ENCODE results near the gene ZNF415.
"Not testable (repeated sequence)": the region's sequence is repeated elsewhere in the genome, so short reads cannot be mapped to it uniquely, and the experiment has no call there.

ZNF415 gene

DNA sequence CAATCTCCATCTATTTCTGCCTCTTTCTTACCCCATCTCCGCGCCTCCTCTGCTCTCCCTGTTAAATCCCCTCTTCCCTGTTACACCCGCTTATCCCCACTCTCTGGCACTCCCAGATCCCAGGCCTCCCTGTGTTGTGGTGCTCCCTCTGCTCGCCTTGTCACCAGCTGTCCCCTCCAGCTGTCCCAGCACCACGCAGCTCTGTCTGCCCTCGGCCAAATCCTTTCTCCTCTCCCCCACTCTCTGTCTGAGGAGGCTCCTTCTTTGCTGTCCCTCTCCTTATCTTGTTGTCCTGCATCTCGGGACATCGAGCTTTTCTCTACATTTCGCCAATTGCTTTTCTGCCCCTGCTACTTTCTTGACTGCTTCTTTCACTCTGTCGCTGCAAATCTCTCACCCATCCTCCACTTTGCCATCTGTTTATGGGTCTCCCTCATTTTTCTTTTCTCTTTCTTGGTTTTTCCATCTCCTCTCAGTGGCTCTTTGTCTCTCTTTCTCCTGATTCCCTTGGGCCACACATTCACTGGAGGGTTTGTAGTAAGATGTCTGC lies 30.4 kb downstream of the ZNF415 start:
- DNase-seq, result no peak

GRCh38 chr19:53101518-53101917 lies 31.2 kb downstream of the ZNF415 start:
- no peak for DNase-seq

GRCh38 chr19:53098570-53098969 lies 34.1 kb downstream of the ZNF415 start:
- DNase-seq, result not testable (repeated sequence)

- not testable (repeated sequence) for DNase-seq
Measured at GRCh38 chr19:53096982-53097690, 35.6 kb downstream of the ZNF415 start.

DNA sequence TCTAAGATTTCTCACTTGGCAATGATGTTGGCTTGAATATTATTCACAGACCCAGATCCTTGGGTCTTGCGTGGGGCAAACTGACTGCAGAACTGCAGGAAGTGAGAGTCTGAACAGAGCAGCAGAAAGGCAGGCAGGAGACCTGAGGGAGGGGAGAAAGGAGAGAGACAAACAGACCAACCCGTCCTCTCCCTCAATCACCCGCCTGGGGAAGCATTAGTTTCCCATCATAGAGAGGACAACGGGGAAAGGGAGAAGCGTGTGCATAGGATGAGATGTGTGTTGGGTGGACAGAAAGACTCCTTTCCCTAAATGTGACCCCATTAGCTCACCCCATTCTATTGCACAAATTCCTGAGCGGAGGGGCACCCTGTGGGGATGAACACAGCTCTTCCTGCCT lies 36.1 kb downstream of the ZNF415 start:
- not testable (repeated sequence) for DNase-seq

DNA sequence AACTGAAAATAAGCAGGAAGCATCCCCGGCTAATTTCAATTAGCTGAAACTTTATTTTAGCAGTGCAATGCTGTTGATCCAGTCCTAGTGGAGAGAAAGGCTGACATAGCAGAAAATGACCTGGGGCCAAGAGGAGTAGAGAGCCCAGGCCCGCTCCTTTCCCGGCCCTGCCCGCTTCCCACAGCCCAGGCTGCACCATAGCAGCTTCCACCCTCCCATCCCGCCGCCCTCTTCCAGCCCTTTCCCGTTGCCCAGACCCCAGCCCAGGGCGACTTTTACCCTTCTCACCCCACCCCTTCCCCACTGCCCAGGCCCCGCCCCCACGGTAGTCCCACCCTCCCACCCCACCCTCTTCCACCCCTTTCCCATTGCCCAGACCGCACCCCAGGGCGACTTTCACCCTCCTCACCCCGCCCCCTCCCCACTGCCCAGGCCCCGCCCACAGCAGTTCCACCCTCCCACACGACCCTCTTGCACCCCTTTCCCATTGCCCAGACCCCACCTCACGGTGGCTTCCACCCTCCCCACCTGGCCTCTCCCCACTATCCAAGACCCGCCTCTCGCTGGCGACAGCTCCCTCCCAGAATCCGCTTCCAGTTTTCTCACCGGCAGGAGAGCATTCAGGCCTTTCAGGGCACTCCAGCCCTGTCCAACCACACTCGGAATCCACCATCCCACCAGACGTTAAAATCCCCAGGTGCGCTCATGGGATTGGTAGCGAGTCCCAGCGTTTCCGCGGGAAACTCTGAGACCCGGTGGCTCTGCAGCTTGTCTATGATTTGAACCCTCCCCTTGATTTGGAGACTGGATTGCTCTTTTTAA lies 37.7 kb downstream of the ZNF415 start:
- no peak for DNase-seq

- no peak for DNase-seq
Measured at GRCh38 chr19:53092723-53093122, 40.0 kb downstream of the ZNF415 start.

GRCh38 chr19:53091413-53092254 lies 41.1 kb downstream of the ZNF415 start:
- DNase-seq, result no peak

DNA sequence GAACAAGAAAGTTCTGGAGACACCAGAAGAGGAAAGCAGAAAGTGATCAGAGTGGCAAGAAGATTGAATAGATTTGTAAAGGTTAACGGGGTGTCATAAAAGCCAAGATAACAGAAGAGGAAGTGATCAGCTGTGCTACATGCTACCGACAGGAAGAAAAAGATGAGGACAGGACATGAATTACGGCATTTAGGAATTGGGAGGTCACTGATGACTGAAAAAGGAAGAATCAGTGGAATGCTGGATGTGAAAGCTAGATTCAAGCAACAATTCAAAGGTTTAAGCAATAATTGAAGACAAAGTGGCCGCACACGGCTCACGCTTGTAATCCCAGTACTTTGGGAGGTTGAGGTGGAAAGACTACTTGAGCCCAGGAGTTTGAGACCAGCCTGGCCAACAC lies 44.6 kb downstream of the ZNF415 start:
- no peak for DNase-seq

- DNase-seq, result no peak
Measured at GRCh38 chr19:53086949-53087348, 45.8 kb downstream of the ZNF415 start.

GRCh38 chr19:53085496-53085895 lies 47.2 kb downstream of the ZNF415 start:
- no peak for DNase-seq

GRCh38 chr19:53082929-53083328 lies 49.8 kb downstream of the ZNF415 start:
- no peak for DNase-seq

DNA sequence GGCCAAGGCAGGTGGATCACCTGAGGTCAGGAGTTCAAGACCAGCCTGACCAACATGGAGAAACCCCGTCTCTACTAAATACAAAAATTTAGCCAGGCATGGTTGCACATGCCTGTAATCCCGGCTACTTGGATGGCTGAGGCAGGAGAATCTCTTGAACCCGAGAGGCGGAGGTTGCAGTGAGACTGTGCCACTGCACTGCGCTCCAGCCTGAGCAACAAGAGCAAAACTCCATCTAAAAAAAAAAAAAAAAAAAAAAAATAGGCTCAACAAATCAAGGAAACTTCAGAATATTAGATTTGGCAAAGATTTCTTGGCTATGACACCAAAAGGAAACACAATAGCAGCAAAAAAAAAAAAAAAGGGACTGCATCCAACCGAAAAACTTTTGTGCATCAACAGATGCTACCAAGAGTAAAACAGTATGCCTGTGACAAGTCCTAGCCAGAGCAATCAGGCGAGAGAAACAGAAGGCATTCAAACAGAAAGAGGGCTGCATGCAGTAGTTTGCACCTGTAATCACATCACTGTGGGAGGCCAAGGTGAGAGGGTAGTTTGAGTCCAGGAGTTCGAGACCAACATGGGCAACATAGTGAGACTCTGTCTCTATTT lies 53.3 kb downstream of the ZNF415 start:
- DNase-seq, result no peak

DNA sequence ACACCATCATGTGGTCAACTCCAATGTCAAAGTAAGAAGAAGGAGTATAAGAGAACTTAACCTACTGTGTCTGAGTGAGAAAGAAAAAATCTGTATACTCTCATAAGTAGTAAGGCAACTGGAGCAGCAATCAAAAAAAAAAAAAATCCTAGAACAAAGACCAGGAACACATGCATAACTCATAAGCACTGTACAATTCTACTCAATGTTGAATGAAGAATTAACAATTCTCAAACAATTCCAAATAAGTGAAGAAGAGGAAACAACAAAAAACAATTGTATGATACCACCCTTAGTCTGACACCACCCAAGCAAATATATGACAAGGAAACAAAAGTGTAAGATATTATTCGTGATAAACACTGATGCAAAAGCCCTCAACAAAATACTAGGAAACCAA lies 54.0 kb downstream of the ZNF415 start:
- DNase-seq, result no peak

GRCh38 chr19:53076984-53077383 lies 55.7 kb downstream of the ZNF415 start:
- no peak for DNase-seq

DNA sequence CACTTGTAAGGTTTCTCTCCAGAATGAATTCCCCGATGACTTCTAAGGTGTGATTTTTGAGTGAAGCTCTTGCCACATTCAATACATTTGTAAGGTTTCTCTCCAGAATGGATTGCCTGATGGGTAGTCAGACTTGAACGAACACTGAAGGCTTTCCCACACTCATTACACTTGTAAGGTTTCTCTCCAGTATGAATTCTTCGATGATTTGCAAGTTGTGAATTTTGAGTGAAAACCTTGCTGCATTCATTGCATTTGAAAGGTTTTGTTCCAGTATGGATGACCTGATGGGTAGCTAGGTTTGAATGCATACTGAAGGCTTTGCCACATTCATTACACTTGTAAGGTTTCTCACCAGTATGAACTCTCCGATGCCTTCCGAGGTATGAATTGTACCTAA lies 63.9 kb downstream of the ZNF415 start:
- DNase-seq, result no peak

- DNase-seq, result no peak
Measured at GRCh38 chr19:53068199-53068598, 64.5 kb downstream of the ZNF415 start.

DNA sequence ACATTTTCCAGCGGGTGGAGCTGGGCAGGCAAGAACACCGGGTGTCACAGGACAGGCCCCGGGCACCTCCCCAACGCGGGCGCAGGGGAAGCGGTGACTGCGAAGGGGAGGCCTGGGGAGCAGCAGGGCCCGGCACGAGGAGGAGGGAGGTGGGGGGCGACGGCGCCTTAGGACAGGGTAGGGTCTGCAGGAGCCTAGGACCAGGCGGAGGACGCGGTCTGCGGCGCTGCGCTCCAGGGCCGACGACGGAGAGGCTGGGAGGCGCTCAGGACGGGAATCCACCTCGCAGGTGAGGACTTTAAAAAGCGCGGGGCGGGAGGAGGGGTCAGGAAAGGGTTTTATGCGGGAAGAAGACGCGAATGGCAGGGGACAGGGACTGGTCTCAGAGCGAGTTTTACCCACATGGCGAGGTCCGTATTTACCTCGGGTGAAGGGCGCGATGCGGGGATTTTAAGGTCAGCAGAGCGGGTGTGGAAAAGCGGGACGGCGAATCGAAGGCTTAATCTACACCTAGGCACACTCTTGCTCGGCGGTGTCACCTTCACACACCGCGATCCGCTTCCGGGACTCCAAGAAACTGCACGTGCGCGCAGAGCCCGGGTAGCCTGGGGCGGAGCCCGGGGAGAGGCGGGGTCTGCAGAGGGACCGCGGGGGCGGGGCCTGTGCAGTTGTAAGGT lies 74.7 kb downstream of the ZNF415 start:
- no peak for DNase-seq

Data from activated gamma-delta T cell treated with Interleukin-2 at 50 U/mL for 16 hours (primary cell).